Renal cortical epithelial cell (primary cell): ENCODE measurements around the gene RHBDL3. TPM values are rescaled to one million over a fixed set of nuclear protein-coding genes. Genes with fewer than 3 reads are reported as not detected.

ENCODE experiments used
- DNase-seq: peaks from one replicate; pipeline ENCODE4 v3.0.0-alpha.2; 2011; ENCODE audit warnings: low read depth
- total RNA-seq: library from RNA; depleted of rRNA; stranded (reverse); fragments of >200 nt; gene quantifications from 2 replicates; pipeline ENCODE4 v1.2.3, GENCODE V29; 2014

RHBDL3 gene
- total RNA-seq, 1 donor from 2014 or later: not detected

DNA sequence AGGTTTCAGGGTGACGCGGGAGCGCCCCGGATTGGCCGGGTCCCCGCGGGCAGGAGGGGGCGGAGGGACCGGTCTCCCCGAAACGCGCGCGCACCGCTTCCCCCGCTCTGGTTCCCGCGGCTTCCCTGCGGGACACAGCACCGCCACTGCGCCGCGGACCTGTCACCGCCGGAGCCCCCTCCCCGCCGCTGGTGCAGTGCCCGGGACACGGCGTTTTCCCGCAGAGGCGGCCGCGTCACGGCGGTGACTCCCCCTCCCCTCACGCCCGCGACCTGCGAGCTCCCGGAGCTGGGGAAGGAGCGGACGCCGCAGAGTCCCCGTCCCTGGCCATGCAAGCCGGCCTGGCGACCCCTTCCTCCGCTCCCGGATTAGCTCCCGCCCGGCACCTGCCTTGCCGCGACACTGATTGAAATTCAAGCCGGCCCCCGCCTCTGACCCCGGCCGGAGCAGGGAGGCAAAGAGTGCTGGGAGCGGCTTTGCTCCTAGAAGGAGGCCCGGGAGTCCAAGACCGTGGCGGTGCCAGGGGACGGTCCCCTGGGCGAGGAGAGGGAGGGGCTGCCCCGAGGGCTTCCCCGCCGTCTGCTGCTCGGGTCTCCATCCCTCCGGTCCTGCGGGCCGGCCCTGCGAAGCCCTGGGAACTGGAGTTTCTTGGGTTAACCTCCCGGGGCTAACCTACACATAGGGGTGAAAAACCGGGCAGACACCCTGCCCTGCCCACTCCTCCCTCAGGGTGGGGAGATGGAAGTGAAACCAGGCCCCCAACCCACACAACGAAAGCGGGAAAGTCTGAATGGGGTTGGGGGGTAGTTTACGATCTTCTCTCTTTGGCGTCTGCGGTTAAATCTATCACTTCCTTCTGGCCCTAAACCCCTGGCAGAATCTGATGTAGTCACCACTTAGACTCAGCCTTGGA lies 1.0 kb downstream of the RHBDL3 start:
- no peak for DNase-seq

DNA sequence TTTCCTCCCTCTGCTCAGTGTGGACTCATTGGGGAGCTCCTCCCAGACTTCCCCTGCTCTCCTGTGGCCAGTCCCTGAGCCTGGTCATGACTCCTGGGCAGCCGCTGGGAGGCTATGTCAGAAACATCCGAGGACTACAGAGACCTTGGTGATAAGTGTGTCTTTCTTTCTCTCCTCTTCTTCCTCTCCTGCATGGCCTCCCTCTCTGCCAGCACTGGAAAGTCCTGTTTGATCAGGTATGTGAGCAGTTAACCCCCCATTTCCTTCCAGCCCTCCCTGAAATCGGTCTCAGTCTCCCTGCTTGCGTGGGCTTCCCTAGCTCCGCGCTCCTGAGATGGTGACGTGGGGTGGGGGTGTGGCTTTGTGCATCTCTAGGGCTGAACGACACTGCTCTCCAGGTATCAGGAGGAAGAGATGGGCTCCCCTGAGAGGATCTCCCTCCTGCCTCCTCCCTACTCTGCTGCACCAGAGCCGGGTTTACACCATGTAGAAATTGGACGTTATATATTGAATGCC lies 2.1 kb downstream of the RHBDL3 start:
- no peak for DNase-seq

DNA sequence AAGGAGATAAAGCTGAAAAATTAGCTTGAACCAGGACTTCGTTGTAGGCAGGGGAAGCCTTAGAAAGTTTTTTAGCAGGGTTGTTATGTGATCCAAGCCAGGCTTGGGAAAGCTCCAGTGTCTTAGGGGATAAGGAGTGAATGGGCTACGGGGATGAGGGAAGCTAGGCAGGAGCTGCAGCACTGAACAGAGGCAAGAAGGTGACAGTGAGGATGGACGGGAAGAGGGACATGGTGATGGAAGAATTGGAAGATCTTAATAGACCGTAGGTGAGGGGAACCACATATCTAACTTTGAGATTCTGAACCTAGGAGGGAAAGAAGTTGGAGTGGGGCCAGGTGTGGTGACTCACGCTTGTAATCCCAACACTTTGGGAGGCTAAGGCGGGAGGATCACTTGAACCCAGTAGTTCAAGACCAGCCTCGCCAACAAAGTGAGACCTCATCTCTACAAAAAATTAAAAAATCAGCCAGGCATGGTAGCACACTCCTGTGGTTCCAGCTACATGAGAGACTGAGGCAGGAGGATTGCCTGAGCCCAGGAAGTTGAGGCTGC lies 3.2 kb downstream of the RHBDL3 start:
- no peak for DNase-seq

DNA sequence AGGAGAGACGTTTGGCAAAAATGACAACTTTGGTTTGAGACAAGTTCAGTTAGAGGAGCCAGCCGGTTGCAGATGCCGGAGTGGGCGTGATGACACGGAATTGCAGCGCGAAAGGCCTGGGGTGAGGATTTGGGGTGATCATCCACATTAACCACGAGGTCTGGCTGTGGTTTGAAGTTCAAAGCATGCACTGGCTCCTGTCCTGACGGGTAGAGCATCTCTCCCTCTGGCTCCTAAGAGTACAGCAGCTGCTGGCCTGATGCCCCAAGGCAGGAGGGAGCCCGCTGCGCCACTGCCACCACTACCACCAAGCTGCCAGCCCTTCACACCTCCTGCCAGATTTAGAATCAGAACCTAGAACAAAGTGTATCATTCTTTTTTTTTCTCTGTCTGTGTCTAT lies 3.7 kb downstream of the RHBDL3 start:
- DNase-seq: no peak

DNA sequence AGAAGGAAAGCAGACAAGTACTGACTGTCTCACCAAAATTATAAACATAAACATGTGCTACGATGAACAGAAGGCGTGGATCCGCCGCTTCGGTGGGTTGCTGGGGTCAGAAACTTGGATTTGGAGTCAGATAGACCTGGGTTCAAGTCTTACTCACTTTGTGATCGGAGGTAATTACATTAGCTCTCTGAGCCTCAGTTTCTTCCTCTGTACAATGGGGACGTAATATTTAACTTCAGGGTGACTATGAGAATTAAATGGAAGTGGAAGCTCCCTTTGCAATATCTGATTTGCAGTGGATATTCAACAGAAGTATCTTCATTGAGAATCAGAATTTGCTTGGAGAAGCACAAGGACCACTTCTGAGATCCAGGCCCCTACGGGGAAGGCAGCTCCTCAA lies 6.2 kb downstream of the RHBDL3 start:
- DNase-seq: no peak

DNA sequence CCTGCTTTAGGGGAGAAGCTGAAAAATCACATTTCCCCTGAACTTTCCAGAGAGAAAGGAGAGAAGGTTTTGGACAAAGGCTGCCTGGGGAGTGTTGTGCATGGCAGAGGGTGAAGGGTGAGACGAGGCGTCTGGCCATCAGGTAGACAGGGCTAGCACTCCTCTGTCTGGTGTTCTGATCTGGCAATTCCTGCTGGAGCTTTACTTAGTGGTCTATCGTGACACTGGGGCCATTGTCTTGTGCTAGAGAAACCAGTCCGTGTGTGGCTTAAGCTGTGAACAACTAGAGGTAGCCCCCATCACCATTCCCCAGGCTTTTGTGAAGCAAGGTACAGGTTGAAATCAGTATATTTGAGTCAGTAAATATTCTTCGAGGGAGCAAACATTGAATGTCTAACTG lies 8.5 kb downstream of the RHBDL3 start:
- DNase-seq: no peak

DNA sequence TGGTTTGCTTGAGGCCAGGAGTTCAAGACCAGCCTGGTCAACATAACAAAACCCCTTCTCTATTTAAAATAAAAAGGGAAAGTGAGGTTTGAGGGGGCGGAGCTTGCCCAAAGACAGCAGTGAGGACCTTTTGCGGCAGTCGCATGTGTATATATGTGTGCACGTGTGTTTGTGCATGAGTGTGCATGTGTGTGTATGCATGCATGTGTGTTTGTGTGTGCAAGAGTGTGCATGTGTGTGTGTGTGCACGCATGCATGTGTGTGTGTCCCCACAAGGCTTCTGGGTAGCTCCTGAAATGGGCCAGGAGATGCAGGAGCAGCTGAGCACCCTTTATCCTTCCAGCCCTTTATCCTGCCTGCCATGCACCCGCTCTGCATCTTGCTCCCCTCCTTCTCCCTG lies 9.0 kb downstream of the RHBDL3 start:
- DNase-seq: no peak

DNA sequence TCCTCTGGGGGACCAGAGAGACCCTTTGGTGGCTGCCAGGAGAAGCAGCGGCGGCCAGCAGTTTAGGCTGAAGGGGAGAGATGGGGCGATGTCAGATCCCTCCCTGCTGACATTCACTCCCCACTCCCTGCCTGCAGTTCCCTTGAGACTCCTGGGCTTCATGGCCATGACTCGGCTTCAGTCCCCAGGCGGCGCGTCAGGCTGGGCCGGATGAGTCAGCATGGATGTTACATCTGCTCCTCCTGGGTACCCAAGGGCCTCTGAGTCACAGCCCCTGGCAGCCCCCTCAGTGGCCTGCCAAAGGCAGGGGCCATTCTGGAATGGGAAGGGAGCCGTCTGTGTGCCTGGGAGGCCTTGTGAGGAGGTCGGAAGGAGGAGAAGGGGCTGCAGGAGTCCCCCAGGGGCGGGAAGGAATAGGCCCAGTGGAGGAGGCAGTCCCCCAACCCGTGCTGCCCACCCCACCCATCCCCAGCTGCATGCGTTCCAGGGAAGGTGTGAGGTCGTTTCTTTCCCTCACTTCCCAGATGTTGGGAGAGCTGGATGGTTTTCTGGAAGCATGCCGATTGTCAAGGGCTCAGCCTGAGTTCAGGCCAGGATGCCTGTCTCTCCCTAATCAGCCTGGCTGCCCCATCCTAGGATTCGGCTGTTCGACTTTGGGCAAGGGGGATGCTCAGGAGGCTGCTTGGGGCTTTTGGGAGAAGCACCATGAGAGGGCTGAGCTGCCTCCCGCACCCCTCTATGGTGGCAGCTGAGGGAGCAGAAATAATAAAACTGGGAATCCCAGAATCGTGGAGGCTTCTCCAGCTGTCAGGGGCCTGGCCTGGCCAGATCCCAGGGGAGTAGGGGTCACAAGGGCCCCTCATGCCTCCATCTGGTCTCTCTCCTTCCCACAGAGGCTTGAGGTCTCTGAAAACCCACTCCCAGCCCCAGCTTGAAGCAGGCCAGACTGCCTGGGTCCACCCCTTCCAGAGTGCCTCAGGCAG lies 9.7 kb downstream of the RHBDL3 start:
- DNase-seq: peak; percentile 54

DNA sequence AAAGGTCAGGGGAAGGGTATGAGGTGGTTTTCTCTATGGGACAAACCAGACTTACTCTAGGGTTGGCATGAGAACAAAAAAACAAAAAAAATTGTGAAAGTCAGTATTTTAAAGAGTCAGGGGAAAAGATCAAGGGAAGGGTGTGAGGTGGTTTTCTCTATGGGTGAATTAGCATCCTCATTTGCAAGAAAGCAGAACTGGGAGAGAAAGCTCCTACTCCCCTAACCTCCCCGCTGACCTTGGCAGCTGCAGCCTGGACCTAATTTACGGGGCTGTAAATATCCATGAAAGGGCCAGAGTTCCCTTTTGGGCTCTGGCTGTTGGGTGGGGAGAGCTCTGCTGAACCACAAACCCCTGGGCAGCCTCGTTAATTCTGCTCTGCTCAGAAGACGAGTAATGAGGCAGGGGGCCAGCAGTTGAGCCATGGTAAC lies 10.6 kb downstream of the RHBDL3 start:
- no peak for DNase-seq

DNA sequence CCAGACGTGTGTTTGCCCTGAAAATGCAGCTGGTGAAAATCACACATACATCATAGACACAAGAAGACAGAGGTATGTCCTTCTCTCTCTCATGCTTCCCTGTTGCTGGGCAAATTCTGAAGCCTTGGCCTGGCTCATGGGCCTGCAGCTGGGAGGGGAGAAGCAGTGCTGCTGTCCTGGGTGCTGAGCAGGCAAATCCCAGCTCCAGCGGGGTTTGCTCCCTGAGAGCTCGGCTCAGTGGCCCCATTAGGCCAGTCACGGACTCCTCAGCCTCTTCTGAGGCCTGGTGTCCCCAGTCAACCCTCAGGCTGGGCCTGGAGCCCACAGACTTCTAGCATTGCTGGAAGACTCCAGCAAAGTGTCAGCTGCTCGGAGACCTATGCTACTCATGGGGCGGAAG lies 11.7 kb downstream of the RHBDL3 start:
- no peak for DNase-seq

DNA sequence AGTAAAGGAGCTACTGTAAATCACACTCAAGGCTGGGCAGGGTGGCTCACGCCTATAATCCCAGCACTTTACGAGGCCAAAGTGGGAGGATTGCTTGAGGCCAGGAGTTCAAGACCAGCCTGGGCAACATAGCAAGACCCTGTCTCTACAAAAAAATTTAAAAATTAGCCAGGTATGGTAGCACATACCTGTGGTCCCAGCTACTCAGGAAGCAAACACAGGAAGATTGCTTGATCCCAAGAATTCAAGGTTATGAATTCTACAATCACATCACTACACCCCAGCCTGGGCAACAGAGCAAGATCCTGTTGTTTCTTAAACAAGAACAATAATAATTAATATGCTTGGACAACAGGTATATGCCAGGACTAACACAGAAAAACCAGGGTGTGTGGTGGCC lies 13.2 kb downstream of the RHBDL3 start:
- no peak for DNase-seq

DNA sequence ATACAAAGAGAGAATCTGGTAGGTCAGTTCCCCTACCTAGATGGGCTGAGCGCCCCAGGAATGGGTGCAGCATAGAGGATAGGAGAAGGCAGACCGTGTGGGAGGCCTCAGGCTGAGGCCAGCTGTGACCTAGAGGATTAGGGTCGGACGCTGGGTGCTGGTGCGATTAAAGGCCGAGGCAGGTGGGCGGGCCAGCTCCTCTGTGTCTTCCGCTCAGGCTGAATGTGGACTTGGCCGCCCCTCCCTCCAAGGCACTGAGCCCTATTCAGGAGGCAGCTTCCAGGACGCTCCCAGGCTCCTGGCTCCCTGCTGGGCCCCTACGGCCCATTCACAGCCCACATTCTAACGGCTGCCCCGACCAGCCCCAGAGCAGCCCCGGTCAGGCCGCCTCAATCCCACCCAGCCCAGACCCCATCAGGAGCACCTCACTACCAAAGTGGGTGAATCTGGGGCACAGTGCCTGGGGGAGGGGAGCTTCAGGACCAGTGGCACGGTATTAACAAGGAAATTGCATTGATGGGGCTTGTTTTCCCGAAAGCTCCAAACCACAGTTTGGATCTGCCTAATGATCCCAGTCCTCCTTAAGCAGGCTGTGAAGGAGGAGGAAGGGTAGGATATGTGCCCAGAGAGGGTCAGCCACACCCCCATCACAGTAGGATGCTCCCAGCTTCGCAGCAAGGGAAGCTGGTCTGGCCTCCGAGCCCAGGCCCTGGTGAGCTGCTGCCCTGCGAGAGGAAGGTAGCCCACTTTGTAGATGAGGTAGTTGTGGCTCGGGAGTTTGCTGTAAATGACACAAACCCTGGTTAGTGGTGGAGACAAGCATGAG lies 14.5 kb downstream of the RHBDL3 start:
- DNase-seq: no peak

DNA sequence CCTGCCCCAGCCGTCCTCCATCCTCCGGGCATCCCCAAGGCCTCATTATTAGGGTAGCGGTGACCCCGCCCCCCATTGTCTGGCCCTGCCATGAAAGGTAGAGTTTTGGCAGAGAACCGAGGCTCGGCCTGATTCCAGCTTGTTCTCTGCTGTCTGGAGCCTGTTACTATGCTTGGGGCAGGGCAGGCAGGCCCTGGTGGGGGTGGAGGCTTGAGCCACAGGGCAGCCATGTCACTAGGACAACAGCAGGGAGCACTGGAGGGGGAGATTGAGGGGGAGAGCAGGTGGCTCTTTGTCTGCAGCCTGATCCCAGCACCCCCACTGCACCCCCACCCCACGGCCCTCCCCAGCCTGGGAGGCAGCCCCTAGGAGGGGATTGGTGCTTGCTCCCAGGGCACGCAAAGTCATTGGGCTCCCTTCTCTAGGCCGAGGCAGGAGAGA lies 15.4 kb downstream of the RHBDL3 start:
- DNase-seq: no peak

DNA sequence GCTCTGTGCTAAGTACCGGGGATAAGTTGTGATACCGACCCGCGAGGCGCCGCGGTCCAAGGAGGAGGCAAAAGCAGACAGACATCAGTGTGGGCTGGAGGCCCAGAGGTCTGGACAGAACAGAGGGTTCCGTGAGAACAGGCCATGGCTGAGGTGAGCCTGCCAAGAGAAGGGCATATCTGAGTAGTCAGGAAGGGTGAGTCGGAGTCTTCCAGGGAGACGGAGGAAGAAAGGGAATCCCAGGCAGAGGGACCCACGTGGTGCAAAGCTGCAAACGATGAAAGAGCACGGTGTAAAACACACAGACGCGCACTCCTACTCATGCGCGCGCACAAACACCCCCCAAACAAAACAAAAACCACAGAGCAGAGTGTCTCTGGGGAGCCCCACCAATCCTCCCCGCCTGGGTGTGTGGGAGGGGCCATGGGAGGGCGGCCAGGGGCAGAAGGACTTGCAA lies 18.1 kb downstream of the RHBDL3 start:
- DNase-seq: peak; percentile 5

DNA sequence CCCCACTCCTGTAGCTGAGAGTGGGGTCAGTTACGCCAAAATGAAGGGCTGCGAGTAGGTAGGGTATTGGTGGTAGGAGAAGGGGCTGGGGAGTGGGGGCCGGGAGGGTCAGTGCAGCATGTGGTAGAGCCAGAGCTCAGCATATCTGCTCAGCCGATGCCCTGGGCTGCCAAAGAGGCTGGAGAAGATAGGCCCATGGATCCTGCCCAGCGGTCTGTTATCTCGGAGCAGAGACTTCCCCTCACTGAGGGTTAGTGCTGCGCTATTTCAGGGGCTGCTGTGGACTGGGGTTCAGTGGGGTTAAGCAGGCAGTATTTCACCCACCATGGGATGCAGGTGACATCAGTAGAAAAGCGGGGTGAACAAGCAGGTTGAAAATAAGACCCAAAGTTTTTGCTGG lies 19.7 kb downstream of the RHBDL3 start:
- DNase-seq: no peak

DNA sequence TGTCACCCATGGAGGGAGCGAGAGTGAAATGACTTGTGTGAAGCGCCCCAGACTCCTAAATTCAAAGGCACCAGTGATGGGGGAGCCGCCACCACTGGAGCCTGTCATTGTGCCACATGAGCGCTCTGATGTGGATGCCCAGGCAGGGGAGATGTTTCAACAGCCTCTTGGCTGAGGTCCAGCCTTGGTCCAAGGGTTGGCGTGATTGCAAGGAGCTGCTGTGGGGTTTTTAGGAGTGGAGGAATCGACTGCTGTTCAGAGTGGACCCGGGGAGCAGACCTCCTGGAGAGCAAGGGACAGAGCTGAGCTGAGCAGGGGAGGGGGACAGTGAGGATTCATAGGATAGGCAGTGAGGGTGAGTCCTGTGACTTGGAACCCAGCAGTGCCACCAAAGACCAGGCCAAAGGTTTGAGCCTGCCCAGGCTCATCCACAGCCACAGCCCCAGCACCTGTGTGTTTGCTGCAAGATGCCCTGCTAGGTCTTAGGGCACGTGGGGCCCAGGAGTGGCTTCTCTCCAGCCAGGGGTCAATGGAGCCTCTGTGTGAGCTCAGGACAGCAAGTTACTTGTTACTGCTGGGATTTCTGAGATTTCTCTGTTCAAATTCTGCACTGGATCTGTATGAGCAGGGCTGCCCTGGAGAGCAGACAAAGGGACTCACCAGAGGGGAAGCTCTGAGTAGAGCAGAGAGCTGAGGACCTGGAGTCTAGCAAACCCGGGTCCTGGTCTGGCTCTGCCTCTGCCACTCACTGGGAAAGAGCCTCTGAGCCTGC lies 20.3 kb downstream of the RHBDL3 start:
- DNase-seq: peak; percentile 13

DNA sequence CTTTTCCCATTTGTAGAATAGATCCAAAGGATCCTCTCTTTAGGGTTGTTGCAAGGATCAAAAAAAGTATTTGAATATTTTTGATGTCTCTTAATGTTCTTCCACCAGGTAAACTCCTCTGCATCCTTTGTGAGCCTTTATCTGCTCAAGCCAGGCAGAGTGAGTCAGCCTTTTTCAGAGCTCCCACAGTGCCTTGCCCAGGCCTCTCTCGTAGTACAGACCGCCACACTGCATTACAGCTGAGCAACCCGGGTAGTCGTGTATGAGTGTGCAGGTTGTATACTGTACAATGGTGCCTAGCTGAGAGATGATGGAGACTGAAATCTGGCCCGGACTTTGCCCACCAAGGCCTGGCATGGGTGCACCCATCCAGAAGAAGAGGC lies 20.9 kb downstream of the RHBDL3 start:
- DNase-seq: no peak

DNA sequence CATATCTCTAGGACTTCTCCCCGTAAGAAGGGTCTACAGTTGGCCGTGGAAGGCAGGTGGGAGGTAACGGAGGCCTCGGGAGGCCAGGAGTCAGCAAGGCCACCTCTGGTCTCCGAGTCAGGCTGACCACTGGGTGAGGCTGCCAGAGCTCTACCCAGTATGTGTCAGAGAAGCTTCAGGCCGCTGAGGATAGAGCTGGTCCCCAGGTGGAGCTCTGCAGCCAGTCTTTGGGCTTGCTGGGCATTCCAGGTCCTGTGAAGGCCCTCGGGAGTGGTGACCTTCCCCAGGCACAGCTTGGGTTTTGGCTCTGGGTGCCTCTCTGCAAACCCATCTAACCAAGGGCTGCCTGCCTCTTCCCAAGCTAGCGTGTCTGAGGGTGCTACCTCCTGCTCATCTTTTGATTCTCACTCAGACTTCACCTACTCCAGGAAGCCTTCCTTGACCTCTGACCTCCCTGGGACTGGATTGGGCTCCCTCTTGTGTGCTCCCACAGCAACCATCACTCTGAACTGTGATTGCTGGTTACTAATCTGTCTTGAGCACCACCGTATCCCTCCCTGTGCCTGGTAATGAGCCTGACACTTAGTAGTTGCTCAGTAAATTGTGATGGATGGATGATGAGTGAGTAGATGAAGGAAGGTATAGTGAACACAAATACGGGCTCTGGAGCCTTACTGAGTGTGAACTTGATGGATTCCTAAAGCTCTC lies 22.3 kb downstream of the RHBDL3 start:
- DNase-seq: no peak

DNA sequence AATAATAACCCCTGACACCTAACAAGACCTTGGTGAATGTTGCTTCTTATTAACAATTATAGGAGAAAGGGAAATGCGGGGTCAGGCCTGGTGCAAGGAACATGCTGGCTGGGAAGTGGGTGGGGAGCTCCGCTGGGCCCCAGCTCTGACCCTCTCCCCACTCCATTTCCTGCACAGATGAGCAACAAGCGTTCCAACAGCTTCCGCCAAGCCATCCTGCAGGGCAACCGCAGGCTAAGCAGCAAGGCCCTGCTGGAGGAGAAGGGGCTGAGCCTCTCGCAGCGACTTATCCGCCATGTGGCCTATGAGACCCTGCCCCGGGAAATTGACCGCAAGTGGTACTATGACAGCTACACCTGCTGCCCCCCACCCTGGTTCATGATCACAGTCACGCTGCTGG lies 23.0 kb downstream of the RHBDL3 start:
- DNase-seq: no peak
